NCI-H146 treated with DMSO at 0.1 percent for 48 hours (cell line): Measurements from ENCODE around the gene TRIM7.

ENCODE experiments used
- DNase-seq: peaks from one replicate; lab custom pipeline; 2025; ENCODE audit not compliant: unreplicated experiment; lab: John Stamatoyannopoulos, UW

The TRIM7 gene

DNA sequence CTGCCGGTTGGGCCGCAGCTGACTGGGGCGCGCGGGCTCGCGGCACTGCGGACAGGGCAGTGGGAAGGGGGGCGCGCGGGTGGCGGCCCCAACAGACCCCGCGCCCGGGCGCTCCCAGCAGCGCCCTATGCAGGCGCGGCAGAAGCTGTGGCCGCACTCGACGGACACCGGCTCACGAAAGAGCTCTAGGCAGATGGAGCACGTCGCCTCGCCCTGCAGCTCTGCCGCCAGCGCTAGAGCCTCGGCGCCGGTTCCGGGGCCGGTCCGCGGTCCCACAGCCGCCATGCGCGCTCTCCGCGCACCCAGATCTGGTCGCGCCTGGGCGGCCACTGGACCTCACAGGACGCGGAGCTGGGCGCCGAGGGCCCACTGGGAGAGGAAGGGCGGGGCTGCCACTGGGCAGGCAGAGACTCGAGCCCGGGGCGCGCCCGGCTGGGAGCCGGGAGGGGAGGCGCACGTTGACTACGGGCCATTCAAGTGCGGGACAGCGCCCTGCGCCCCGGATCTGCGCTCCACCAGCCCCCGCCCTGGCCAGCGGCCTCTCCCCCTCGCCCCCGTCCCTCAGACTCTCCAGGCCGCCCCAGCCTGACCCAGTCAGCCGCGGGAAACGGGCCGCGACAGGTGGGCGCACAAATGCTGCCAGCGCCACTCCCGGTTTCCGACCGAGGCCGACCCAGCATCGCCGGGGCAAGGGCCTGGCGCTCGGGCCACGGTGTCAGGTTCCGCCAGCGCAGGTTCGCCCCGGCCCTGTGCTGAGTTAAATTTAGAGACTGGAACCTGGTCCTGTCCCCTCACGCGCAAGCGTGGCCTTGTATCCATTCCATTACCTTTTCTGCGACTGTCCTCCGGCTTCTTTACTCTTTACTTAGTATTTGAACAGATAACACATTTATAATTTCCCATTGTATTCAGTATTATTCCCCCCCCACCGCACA is at the start of gene TRIM7:
Gene TRIM7, minus strand, starts transcription at position 371 of the 935 bp plus-strand sequence. Its CDS starts 86 bp downstream, at position 285.
- DNase-seq = no peak

DNA sequence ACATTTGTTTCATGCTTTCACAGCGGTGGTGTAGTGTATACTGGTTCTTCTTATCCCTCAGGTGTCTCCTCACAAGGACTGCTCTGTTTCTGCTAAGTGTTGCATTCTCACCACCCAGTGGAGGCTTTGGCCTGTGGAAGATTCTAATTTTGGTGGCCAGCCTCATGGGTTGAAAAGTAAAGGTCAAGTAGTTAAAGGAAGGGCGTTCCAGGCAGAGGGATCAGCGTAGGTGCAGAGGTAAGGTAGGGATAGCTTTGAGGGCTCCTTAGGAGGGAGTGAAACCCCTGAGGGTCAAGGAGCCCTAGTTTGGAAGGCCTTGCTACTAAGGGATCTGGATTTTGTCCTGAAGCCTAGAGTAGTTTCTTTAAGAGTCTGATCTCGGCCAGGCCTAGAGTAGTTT is 43.3 kb upstream of the TRIM7 start:
- no peak for DNase-seq

GRCh38 chr5:181246276-181247049 is 41.5 kb upstream of the TRIM7 start:
- no peak for DNase-seq

DNA sequence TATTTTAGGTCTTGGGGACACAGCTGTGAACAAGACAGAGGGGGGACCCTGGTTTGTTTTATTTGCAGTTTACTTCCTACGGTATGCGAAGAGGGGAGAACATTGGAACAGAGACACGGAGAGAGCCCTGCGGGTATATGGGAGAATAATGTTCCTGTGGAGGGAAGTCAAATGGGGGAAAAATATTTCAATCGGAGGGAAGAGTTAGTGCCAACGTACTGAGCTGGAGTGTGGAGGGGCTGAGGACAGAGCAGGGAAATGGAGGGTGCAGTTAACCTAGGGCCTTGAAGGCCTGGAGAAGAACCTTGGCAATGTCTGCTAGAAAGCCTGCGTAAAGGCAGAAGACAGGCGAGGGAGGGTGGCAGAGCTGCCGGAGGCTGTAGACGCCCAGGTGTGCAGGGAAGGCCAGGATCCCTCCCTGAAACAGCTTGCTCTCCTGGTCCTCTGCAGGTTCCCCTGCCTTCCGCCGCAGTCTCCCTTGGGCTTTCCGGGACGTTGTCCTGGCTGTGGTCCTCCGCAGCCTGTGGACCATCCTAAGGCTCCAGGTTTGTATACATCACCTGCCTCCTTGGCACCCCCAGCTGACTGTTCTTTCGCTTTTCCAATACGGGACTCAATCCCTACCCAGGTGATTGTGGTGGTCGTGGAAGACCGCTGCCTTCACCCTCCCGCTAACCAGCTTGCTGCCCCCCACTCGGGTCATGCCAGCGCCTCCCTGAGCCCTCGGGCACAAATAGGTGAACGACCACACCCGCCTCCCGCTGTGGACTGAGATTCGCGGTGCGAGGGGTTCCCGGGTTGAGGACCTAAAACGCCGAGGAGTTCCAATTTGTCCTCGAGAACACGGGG is 40.7 kb upstream of the TRIM7 start:
- no peak for DNase-seq

DNA sequence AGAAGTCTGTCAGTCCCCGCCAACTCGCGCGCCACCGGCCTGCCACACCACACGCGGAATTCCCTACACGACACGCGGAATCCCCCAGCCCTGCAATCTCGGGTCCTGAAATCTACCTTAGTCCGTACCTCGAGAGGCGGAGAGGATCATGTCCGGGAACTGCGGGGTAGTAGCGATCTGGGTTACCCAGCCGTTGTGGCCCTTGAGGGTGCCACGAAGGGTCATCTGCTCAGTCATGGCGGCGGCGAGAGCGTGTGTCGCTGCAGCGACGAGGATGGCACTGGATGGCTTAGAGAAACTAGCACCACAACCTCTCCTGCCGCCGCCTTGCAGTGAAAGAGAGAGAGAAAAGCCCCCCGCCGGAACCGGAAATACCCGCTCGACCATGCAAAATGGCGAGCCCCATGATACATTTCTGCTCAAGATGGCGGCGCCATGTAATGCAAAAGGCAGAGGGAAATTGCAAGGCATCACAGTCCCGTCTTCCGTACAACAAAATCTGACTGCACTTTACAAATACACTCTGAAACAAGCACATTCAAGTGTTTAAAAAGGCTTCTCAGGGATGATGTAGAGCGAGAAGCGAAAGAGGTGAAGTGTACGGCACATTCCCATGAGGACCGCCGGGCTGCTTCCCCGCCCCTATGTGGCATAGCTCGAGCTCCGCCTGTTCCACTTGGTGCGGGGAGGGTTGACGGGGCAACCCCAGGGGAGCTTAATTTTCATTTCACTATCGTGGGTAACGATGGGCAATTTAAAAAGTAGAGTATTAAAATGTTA is 38.8 kb upstream of the TRIM7 start, which contains the start of gene RACK1:
Gene RACK1, minus strand, starts transcription at position 343 of the 780 bp plus-strand sequence. Its CDS starts 106 bp downstream, at position 237.
- no peak for DNase-seq

DNA sequence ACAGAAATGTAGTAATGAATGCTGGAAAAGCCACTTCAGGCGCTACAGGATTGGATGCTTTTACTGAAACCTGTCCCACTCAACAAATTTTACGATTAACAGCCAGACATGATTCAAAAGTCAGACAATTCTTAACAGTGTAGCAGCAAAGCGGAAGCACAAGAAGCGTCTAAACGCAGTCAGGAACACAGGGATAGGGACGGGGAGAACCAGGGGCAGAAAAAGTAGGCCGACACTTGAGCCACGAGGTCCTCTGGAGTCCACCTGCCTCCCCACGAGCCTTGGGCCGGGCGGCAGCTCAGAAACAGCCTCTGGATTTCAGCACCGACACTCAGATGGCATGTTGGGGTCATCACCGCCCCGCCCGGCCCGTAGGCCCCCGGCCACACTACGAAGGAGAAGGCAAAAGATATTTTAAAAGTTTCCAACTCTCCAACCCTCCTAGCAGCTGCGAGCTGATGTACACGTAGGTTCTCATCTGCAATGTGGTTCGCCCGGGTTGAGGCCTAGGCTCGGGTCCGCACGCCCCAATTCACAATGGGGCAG is 38.1 kb upstream of the TRIM7 start:
- DNase-seq = no peak

- no peak for DNase-seq
Observed at GRCh38 chr5:181242031-181242451, 37.0 kb upstream of the TRIM7 start.

DNA sequence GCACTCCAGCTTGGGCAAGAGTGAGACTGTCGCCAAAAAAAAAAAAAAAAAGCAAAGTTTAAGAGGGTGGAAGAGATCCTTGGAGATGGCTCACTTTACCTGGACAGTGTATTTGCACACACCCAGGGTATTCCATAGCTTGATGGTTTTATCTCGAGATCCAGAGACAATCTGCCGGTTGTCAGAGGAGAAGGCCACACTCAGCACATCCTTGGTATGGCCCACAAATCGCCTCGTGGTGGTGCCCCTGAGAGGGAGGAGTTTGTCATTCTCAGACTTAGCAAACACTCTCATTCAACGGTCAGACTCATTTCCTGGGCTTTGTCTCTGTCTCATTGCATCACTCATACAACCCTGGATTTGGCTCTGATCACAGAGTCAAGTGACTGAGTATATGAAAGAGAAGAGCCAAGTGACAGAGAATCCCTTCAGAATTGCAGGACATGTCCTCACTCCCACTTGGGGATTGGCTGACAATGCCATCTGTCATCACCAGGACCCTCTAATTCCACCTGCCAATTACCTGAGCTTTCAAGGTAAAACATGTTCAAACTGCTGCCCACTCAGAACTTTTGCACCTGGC is 36.5 kb upstream of the TRIM7 start:
- DNase-seq = no peak

DNA sequence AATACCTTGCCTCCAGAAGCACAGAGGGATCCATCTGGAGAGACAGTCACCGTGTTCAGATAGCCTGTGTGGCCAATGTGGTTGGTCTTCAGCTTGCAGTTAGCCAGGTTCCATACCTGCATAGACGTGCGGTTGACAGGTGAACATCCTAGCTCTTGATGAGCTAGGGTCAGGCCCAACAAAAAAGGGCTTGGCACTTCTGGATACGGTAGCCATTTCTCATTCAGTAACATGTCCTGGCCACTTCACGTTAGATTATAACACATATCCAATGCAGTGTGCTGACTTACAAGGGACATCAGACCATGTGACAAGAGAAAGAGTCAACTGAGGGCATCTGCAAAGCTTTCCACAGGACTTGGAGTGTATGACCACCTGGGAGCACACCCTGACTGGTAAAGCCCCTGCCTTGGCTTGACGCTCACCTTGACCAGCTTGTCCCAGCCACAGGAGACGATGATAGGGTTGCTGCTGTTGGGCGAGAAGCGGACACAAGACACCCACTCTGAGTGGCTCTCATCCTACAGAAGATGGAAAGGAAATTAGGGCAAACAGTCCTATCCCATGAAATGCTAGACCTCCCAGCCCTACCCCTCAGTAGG is 34.2 kb upstream of the TRIM7 start:
- DNase-seq = no peak

DNA sequence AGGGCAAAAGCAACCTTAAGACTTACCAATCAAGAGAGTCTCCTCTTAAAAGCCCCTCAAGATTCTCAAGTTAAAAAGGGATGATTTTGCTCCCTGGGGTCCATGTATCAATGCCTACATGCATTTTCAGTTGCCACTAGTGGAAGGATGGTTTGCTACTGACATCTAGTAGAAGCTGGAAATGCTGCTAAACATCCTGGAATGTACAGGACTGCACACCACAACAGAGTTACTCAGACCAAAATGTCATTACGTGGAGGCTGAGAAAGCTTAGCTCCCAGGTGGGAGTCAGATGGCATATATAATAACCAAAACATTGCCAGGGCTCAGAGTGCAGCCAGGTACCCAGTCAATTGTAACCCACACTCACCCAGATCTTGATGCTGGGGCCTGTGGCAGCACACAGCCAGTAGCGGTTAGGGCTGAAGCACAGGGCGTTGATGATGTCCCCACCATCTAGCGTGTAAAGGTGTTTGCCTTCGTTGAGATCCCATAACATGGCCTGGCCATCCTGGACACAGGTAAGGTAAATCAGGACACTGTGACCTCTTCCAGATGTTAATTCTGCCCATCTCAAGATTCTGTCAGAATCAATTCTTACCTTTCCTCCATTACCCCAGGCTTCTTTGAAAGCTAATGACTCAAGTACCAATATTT is 32.9 kb upstream of the TRIM7 start:
- no peak for DNase-seq

DNA sequence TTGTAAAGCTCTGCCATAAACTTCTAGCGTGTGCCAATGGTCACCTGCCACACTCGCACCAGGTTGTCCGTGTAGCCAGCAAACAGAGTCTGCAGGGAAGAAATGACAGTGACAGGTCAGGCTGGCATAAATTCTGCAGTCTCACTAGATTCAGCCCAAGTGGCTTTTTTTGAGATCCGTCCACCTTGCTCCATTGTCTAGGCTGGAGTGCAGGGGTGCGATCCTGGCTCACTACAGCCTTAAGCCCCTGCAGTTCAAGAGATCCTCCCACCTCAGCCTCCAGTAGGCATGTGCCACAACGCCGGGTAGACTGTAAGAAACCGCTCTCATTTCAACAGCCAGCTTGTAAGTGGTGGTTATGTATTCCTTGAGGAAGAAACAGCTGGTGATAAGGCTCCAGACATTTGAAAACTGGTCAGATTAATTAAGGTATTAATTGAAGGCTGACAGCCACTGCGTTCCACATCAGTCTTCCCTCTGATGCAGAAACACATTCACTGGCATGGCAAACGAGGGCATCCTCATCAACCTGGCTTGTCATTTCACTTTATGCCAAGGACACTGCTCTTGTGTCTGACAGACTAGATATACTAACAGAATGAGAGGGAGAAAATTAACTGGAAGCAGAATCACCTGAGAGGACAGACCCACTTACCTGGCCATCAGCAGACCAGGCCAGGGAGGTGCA is 32.1 kb upstream of the TRIM7 start:
- no peak for DNase-seq

GRCh38 chr5:181236471-181236870 is 31.5 kb upstream of the TRIM7 start:
- no peak for DNase-seq

- DNase-seq = no peak
Observed at GRCh38 chr5:181235689-181236366, 30.8 kb upstream of the TRIM7 start.

DNA sequence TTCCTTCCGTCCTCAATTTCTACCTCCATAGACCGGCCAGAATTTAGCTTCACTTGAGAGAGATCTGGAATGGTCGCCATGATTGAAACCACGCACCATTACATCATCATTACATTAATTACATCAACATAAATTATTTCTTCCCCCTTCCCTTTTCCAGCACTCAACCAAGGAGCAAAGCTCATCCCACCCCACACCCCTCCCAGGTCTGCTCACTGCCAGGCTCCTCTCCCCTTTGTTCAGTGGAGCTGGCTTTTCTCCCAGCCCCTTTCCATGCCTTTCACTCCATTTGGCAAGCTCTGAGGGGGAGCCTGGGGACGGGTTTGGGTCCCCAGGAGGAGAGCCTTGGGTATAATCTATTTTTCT is 30.3 kb upstream of the TRIM7 start:
- no peak for DNase-seq

GRCh38 chr5:181234455-181235306 is 29.7 kb upstream of the TRIM7 start:
- no peak for DNase-seq

- DNase-seq = no peak
Observed at GRCh38 chr5:181233801-181234454, 28.9 kb upstream of the TRIM7 start.
